Fibroblast of lung (primary cell): Measurements from ENCODE around the gene FASTK.

ENCODE experiments used
- EZH2 ChIP-seq: IDR thresholded peaks from 2 replicates; pipeline ENCODE4 v1.5.1; 2012; ENCODE audit warnings: low read length, control low read depth, mild to moderate bottlenecking; ENCODE audit errors: missing control alignments
- TF ChIP-seq, protein P1 (sequence below), 2 donors: IDR thresholded peaks in 1 of 2; conservative IDR thresholded peaks in 1 of 2; 1 replicate in 1 of 2; 2 replicates in 1 of 2; pipeline ENCODE4 v1.5.1; 2011 to 2012; ENCODE audit warnings: low read length in 2 of 2, control low read depth in 1 of 2, inconsistent platforms in 1 of 2, low read depth in 1 of 2, mild to moderate bottlenecking in 1 of 2

DNA sequence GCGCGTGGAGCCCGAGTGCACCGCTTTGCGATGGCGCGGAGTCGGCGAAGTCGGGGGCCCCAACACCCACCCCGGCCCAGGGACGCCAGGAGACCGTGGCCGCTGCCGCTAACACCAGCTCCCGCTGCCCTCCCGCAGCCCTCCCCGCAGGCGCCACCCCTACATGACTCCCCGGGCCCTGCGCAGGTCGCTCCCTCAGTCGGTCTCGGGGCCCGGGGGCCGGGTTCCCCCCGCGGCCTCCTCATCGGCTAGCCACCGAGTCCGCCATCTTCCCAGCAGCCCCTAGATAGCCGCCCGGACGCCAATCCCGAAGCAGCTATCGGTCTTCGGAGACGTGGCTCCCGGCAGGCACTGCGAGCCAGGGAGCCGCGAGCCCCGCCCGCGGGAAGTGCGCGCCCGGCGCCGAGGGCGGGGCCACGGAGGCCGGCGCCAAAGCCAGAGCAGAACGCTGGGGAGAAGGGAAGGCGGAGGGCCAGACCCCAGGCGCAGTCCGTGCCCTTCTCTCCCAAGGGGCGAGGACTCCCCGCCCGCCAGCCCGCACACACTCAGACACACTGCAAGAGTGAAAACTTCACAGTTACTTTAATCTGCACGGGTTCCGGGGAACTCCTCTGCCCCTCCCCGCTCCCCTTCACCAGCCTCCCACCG, at the start of gene FASTK:
- TF ChIP-seq, protein P1, sequence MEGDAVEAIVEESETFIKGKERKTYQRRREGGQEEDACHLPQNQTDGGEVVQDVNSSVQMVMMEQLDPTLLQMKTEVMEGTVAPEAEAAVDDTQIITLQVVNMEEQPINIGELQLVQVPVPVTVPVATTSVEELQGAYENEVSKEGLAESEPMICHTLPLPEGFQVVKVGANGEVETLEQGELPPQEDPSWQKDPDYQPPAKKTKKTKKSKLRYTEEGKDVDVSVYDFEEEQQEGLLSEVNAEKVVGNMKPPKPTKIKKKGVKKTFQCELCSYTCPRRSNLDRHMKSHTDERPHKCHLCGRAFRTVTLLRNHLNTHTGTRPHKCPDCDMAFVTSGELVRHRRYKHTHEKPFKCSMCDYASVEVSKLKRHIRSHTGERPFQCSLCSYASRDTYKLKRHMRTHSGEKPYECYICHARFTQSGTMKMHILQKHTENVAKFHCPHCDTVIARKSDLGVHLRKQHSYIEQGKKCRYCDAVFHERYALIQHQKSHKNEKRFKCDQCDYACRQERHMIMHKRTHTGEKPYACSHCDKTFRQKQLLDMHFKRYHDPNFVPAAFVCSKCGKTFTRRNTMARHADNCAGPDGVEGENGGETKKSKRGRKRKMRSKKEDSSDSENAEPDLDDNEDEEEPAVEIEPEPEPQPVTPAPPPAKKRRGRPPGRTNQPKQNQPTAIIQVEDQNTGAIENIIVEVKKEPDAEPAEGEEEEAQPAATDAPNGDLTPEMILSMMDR (conservative IDR thresholded peaks at IDR 0.05 in 1 of 2, IDR thresholded peaks at IDR 0.05 in 1 of 2; ENCODE audit: low read depth in 1 of 2, low read length in 2 of 2) = no peak
- no peak for TF ChIP-seq EZH2
